HG03025 (cell line): Measurements from ENCODE around the gene ELK1.

Experiments
- ATAC-seq: cut with Tn5 transposase; IDR thresholded peaks from one replicate; pipeline ENCODE4 v1.9.1; 2021; ENCODE audit warnings: mild to moderate bottlenecking, moderate library complexity; ENCODE audit not compliant: unreplicated experiment, low FRiP score

ELK1 gene

GRCh38 chrX:47646636-47647035, 3.7 kb downstream of the ELK1 start:
- ATAC-seq, result no peak

GRCh38 chrX:47645530-47645929, 4.8 kb downstream of the ELK1 start:
- ATAC-seq, result no peak

- ATAC-seq, result no peak
These were observed 5.7 kb downstream of the ELK1 start for GRCh38 chrX:47644557-47645091.

GRCh38 chrX:47643926-47644325, 6.4 kb downstream of the ELK1 start:
- no peak for ATAC-seq

- no peak for ATAC-seq
These were observed 11.5 kb downstream of the ELK1 start for GRCh38 chrX:47638816-47639215.

- ATAC-seq, result no peak
These were observed 12.7 kb downstream of the ELK1 start for GRCh38 chrX:47637546-47638195.

GRCh38 chrX:47634871-47635575, 15.3 kb downstream of the ELK1 start:
- no peak for ATAC-seq

- no peak for ATAC-seq
These were observed 16.4 kb downstream of the ELK1 start for GRCh38 chrX:47633689-47634590.

- no peak for ATAC-seq
These were observed 17.7 kb downstream of the ELK1 start for GRCh38 chrX:47632666-47633065.

GRCh38 chrX:47631676-47632075, 18.7 kb downstream of the ELK1 start:
- no peak for ATAC-seq

GRCh38 chrX:47629419-47630200, 20.8 kb downstream of the ELK1 start, which contains the start of gene CFP:
Gene CFP, minus strand, starts transcription at chrX:47629930. Its CDS starts 86 bp downstream, at chrX:47629844.
- ATAC-seq, result no peak

- ATAC-seq, result no peak
These were observed 21.4 kb downstream of the ELK1 start for GRCh38 chrX:47628982-47629381.

- ATAC-seq, result no peak
These were observed 25.0 kb downstream of the ELK1 start for GRCh38 chrX:47625365-47625764.

- ATAC-seq, result no peak
These were observed 26.8 kb downstream of the ELK1 start for GRCh38 chrX:47623540-47624027.

GRCh38 chrX:47621851-47622250, 28.5 kb downstream of the ELK1 start:
- no peak for ATAC-seq

GRCh38 chrX:47620303-47620685, 30.1 kb downstream of the ELK1 start:
- ATAC-seq, result no peak

GRCh38 chrX:47619486-47620302, 30.7 kb downstream of the ELK1 start, which contains the start of gene SYN1:
Gene SYN1, minus strand, starts transcription at chrX:47619857. Its CDS starts 129 bp downstream, at chrX:47619728.
- no peak for ATAC-seq

GRCh38 chrX:47618923-47619485, 31.4 kb downstream of the ELK1 start:
- no peak for ATAC-seq

- no peak for ATAC-seq
These were observed 35.7 kb downstream of the ELK1 start for GRCh38 chrX:47614618-47615017.
